KBM-7 (cell line): ENCODE measurements around the gene MBTPS1.

Experiments used
- DNase-seq: peaks from one replicate; pipeline ENCODE4 v3.0.0-alpha.2; 2015
- in situ Hi-C: fragments of 300-500 bp; cut with MboI; formaldehyde crosslinking; loops from 2 replicates; pipeline ENCODE4 v1.14.3; 2020; ENCODE audit warnings: low sequenced_read_pairs, low pct_unique_long_range_greater_than_20kb, mixed read lengths

The MBTPS1 gene

GRCh38 chr16:84082835-84083569, 33.7 kb downstream of the MBTPS1 start:
- in situ Hi-C loops = no loop called here
- DNase-seq = no peak

GRCh38 chr16:84082110-84082509, 34.6 kb downstream of the MBTPS1 start:
- DNase-seq = no peak
- in situ Hi-C loops = no loop called here

GRCh38 chr16:84081446-84081989, 35.2 kb downstream of the MBTPS1 start:
- no peak for DNase-seq
- in situ Hi-C loops = no loop called here

GRCh38 chr16:84080813-84081212, 35.9 kb downstream of the MBTPS1 start:
- in situ Hi-C loops = no loop called here

GRCh38 chr16:84080378-84080777, 36.4 kb downstream of the MBTPS1 start:
- in situ Hi-C loops = no loop called here
- DNase-seq = no peak

More at GRCh38 chr16:84080813-84081212, 35.9 kb downstream of the MBTPS1 start:
- no peak for DNase-seq

- in situ Hi-C loops = no loop called here
- no peak for DNase-seq
These were observed 37.1 kb downstream of the MBTPS1 start for GRCh38 chr16:84079664-84080063.

- DNase-seq = no peak
- in situ Hi-C loops = no loop called here
These were observed 41.4 kb downstream of the MBTPS1 start for GRCh38 chr16:84075376-84075775.

GRCh38 chr16:84074721-84075120, 42.0 kb downstream of the MBTPS1 start:
- no peak for DNase-seq
- in situ Hi-C loops = no loop called here

- in situ Hi-C loops = no loop called here
- no peak for DNase-seq
These were observed 44.7 kb downstream of the MBTPS1 start for GRCh38 chr16:84072014-84072413.

- no peak for DNase-seq
- in situ Hi-C loops = no loop called here
These were observed 45.6 kb downstream of the MBTPS1 start for GRCh38 chr16:84071121-84071520.

- no peak for DNase-seq
- in situ Hi-C loops = loop anchor here (10.0 kb wide), 1 partner anchor 95 kb away; no protein-coding TSS in a partner anchor
These were observed 47.2 kb downstream of the MBTPS1 start for GRCh38 chr16:84069540-84069939.

GRCh38 chr16:84068783-84069462, 47.8 kb downstream of the MBTPS1 start:
- in situ Hi-C loops = loop anchor here (10.0 kb wide), 1 partner anchor 94 kb away; no protein-coding TSS in a partner anchor
- DNase-seq = no peak

- in situ Hi-C loops = loop anchor here (10.0 kb wide), 1 partner anchor 93 kb away; no protein-coding TSS in a partner anchor
- DNase-seq = no peak
These were observed 48.7 kb downstream of the MBTPS1 start for GRCh38 chr16:84068041-84068440.

GRCh38 chr16:84067640-84068039, 49.1 kb downstream of the MBTPS1 start:
- no peak for DNase-seq
- in situ Hi-C loops = loop anchor here (10.0 kb wide), 1 partner anchor 93 kb away; no protein-coding TSS in a partner anchor

GRCh38 chr16:84065536-84066132, 51.1 kb downstream of the MBTPS1 start:
- in situ Hi-C loops = loop anchor here (10.0 kb wide), 1 partner anchor 91 kb away; no protein-coding TSS in a partner anchor
- DNase-seq = peak; percentile 59

GRCh38 chr16:84063980-84064379, 52.8 kb downstream of the MBTPS1 start:
- in situ Hi-C loops = loop anchor here (10.0 kb wide), 1 partner anchor 89 kb away; no protein-coding TSS in a partner anchor

GRCh38 chr16:84062734-84063640, 53.8 kb downstream of the MBTPS1 start:
- in situ Hi-C loops = loop anchor here (10.0 kb wide), 1 partner anchor 88 kb away; no protein-coding TSS in a partner anchor
- DNase-seq = peak; percentile 82

More at GRCh38 chr16:84063980-84064379, 52.8 kb downstream of the MBTPS1 start:
- no peak for DNase-seq

GRCh38 chr16:84061236-84061819, 55.4 kb downstream of the MBTPS1 start:
- no peak for DNase-seq
- in situ Hi-C loops = loop anchor here (10.0 kb wide), 1 partner anchor 87 kb away; no protein-coding TSS in a partner anchor
